Stimulated activated naive CD8-positive, alpha-beta T cell treated with anti-CD3 and anti-CD28 coated beads, Interleukin-15, Interleukin-2, amounts not matched to agents 100 U/mL and 50 U/mL, for 24 hours (primary cell): ENCODE results near the gene SMIM44.
"Not testable (repeated sequence)": the region's sequence is repeated elsewhere in the genome, so short reads cannot be mapped to it uniquely, and the experiment has no call there.

Experiments used
- ATAC-seq: fragments of 150-1000 bp; cut with Tn5 transposase; one replicate; pipeline ENCODE4 v1.10.0; 2021
- DNase-seq: peaks from one replicate; pipeline ENCODE4 v3.0.0; 2021

The SMIM44 gene

GRCh38 chr19:3457528-3458228 is 25.6 kb downstream of the SMIM44 start:
- no peak for ATAC-seq
- no peak for DNase-seq

- DNase-seq: no peak
- ATAC-seq: no peak
Observed at GRCh38 chr19:3456925-3457527, 26.2 kb downstream of the SMIM44 start.

DNA sequence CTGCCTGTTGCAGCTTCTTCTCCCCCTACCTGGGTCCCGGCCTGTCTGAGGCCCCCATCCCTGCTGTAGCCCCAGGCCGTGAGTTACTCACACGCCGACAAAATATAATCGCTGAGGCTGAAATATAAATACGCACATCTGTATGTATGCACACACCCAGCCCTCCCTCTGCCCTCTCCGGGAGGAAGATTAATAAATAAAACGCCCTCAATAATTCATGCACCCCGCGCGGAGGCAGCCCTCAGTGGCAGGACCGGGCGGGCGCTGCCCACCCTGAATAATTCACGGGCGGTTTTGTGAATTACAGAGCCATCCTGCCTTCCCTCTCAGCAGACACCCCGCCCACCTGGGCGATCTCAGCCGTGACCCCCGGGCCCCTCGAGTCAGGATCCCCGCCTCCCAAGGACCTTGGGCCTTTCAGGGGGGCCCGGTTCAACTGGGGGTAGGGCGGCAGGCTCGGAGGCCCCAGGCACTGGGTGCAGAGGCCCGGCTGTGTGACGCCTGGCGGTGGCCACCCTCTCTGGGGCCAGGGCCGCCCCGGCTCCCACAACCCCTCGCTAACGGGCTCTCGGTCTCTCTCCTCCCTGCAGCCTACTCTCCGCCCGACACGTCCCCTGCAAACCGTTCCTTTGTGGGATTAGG is 27.2 kb downstream of the SMIM44 start:
- DNase-seq (no peak), ATAC-seq (no peak)

GRCh38 chr19:3455393-3455955 is 27.8 kb downstream of the SMIM44 start:
- no peak for ATAC-seq
- DNase-seq: no peak

- DNase-seq: no peak
- no peak for ATAC-seq
Observed at GRCh38 chr19:3454656-3455392, 28.4 kb downstream of the SMIM44 start.

- DNase-seq: no peak
- ATAC-seq: no peak
Observed at GRCh38 chr19:3453840-3454239, 29.4 kb downstream of the SMIM44 start.

- not testable (repeated sequence) for ATAC-seq, DNase-seq
Observed at GRCh38 chr19:3452942-3453214, 30.4 kb downstream of the SMIM44 start.

GRCh38 chr19:3452171-3452941 is 30.9 kb downstream of the SMIM44 start:
- no peak for ATAC-seq
- no peak for DNase-seq

GRCh38 chr19:3451451-3451866 is 31.8 kb downstream of the SMIM44 start:
- DNase-seq (no peak), ATAC-seq (no peak)

DNA sequence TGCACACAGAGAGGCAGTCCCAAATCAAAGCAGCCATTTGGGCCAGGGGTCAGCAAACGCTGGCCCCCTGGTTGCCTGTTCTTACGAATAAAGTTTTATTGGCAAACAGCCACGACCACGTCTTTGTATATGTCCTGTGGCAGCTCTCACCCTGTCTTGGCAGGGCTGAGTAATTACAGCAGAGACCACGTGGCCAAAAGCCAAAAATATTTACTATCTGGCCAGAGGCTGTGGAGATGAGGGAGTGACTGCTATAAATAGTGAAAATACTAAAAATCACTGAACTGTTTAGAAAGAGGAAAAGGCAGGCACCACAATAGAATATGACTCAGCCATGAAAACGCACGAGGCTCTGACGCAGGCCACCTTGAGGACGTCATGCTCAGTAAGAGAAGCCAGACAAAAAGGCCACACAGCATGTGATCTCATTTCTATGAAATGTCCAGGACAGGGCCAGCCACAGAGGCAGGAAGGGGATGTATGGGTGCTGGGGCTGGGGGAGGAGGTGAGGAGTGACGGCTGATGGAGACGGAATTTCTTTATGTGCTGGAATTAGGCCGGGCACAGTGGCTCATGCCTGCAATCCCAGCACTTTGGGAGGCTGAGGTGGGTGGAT is 32.3 kb downstream of the SMIM44 start:
- DNase-seq: no peak
- ATAC-seq: no peak

GRCh38 chr19:3448616-3449334 is 34.5 kb downstream of the SMIM44 start:
- ATAC-seq (no peak), DNase-seq (no peak)

GRCh38 chr19:3446657-3447056 is 36.6 kb downstream of the SMIM44 start:
- ATAC-seq, DNase-seq: not testable (repeated sequence)

GRCh38 chr19:3444695-3445234 is 38.5 kb downstream of the SMIM44 start:
- DNase-seq: no peak

GRCh38 chr19:3443840-3444694 is 39.2 kb downstream of the SMIM44 start:
- ATAC-seq (no peak), DNase-seq (no peak)

More at GRCh38 chr19:3444695-3445234, 38.5 kb downstream of the SMIM44 start:
- ATAC-seq: no peak

GRCh38 chr19:3442487-3443071 is 40.7 kb downstream of the SMIM44 start:
- no peak for ATAC-seq
- no peak for DNase-seq

DNA sequence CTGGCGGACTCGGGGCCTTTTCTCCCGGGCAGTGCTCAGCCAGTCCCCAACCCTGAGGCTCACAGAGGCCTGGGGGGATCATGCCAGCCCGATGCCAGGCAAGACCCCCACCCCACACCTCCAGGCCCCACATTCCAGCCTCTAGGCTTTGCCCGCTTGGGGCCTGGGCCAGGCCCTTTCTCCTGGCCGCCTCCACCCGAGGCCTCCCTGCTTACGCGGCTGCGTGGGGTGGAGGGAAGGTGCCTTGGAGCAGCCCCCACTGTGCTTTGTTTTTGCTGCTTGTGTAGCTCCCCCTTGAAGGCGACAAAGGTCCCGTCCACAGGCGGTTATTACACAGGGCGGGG is 41.3 kb downstream of the SMIM44 start:
- DNase-seq (no peak), ATAC-seq (no peak)

- ATAC-seq (no peak), DNase-seq (no peak)
Observed at GRCh38 chr19:3441089-3441985, 41.9 kb downstream of the SMIM44 start.

- ATAC-seq: peak; percentile 40
- peak; percentile 71 for DNase-seq
Observed at GRCh38 chr19:3440082-3440481, 43.2 kb downstream of the SMIM44 start.
